Measurements from ENCODE around the gene NAA80. TPM values are rescaled to one million over a fixed set of nuclear protein-coding genes. Genes with fewer than 3 reads are reported as not detected.

Gene NAA80
- total RNA-seq, 1 experiment from 2014 or later: 5.3 TPM

GRCh38 chr3:50333744-50334328 is 34.6 kb upstream of the NAA80 start:
- peaks cover 16% of the 10 kb centered on the region for H3K36me3 ChIP-seq (ENCODE audit: insufficient read depth, low read length, poor library complexity, severe bottlenecking)
- H3K27me3 ChIP-seq (replicated peaks; ENCODE audit: insufficient read depth, low read depth, low read length, poor library complexity): no peaks in the 10 kb centered on the region
- ChIA-PET POLR2A (ENCODE audit: low non-redundant PET) (no interaction called here), CTCF (no interaction called here)
- no TSS peak for BruUV-seq (replicated peaks)
- no peak overlapping the region for H3K4me3 ChIP-seq (ENCODE audit: low read depth, low read length, poor library complexity, severe bottlenecking)
- intact Hi-C loops (cut with micrococcal nuclease; ENCODE audit: unreplicated experiment): no loop called here
- no peak overlapping the region for H3K27ac ChIP-seq (ENCODE audit: low read depth, low read length, poor library complexity, severe bottlenecking)
- no peaks in the 10 kb centered on the region for H3K4me1 ChIP-seq (ENCODE audit: insufficient read depth, low read length, poor library complexity, severe bottlenecking)
- H3K9me3 ChIP-seq (ENCODE audit: low read depth, low read length, poor library complexity, severe bottlenecking): no peaks in the 10 kb centered on the region
- TF ChIP-seq, protein P1, sequence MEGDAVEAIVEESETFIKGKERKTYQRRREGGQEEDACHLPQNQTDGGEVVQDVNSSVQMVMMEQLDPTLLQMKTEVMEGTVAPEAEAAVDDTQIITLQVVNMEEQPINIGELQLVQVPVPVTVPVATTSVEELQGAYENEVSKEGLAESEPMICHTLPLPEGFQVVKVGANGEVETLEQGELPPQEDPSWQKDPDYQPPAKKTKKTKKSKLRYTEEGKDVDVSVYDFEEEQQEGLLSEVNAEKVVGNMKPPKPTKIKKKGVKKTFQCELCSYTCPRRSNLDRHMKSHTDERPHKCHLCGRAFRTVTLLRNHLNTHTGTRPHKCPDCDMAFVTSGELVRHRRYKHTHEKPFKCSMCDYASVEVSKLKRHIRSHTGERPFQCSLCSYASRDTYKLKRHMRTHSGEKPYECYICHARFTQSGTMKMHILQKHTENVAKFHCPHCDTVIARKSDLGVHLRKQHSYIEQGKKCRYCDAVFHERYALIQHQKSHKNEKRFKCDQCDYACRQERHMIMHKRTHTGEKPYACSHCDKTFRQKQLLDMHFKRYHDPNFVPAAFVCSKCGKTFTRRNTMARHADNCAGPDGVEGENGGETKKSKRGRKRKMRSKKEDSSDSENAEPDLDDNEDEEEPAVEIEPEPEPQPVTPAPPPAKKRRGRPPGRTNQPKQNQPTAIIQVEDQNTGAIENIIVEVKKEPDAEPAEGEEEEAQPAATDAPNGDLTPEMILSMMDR (conservative IDR thresholded peaks at IDR 0.05; ENCODE audit: low read depth, low read length): no peak
- no peak for TF ChIP-seq EZH2 (IDR thresholded peaks at IDR 0.05; ENCODE audit: borderline replicate concordance, low read depth, low read length, poor library complexity, severe bottlenecking)
- DNase-seq (ENCODE audit: low spot score): no peak

DNA sequence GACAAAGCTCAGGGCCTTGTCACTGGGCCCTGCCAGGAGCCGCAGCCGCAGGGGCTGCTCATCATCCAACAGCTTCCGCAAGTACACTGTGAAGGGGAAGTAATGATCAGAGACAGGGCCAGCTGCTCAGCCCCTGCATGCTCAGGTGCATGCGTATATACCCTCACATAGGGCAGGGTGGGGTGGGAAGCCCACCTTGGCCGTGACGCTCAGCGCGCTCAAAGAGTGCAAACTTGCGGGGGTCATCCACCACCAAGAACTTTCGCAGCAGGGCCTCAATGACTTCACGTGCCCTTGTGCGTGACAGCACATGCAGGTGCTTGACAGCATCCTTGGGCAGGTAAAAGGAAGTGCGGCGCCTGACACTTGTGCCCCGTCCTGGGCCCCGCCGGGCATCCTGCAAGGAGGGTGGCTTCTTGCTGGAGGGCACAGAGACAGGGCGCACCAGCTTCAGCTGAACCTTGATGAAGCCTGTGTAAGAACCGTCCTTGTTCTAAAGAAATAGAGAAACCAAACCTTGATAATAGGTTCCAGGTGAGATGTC is 32.2 kb upstream of the NAA80 start:
- BruUV-seq (replicated peaks): no TSS peak
- peaks cover 16% of the 10 kb centered on the region for H3K36me3 ChIP-seq (ENCODE audit: insufficient read depth, low read length, poor library complexity, severe bottlenecking)
- no peak overlapping the region for H3K27ac ChIP-seq (ENCODE audit: low read depth, low read length, poor library complexity, severe bottlenecking)
- ChIA-PET POLR2A (ENCODE audit: low non-redundant PET) (no interaction called here), CTCF (no interaction called here)
- no peaks in the 10 kb centered on the region for H3K4me1 ChIP-seq (ENCODE audit: insufficient read depth, low read length, poor library complexity, severe bottlenecking)
- no peaks in the 10 kb centered on the region for H3K27me3 ChIP-seq (replicated peaks; ENCODE audit: insufficient read depth, low read depth, low read length, poor library complexity)
- intact Hi-C loops (cut with micrococcal nuclease; ENCODE audit: unreplicated experiment): no loop called here
- no peak overlapping the region for H3K4me3 ChIP-seq (ENCODE audit: low read depth, low read length, poor library complexity, severe bottlenecking)
- DNase-seq (ENCODE audit: low spot score): no peak
- TF ChIP-seq, protein P1 (conservative IDR thresholded peaks at IDR 0.05; ENCODE audit: low read depth, low read length): no peak
- TF ChIP-seq EZH2 (IDR thresholded peaks at IDR 0.05; ENCODE audit: borderline replicate concordance, low read depth, low read length, poor library complexity, severe bottlenecking): no peak
- no peaks in the 10 kb centered on the region for H3K9me3 ChIP-seq (ENCODE audit: low read depth, low read length, poor library complexity, severe bottlenecking)

DNA sequence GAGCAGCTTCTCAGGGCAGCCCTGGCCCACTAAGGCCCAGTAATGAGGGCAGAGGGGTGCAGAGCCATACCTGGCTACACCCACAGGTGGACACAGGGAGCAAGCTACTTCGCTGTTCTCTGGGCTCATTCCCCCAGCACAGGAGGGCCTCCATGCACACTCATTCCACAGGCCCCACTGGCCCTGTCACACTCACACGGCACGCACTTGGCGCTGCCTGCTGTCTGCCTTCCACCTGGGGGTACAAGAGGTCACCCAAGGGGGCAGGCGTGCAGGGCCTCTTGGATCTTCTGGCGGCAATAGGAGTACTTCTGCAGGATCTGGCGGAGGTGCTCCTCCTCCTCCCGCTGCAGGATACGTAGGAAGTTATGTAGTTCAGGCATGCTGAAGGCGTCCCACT is 31.1 kb upstream of the NAA80 start:
- no peaks in the 10 kb centered on the region for H3K9me3 ChIP-seq (ENCODE audit: low read depth, low read length, poor library complexity, severe bottlenecking)
- ChIA-PET CTCF (no interaction called here), POLR2A (ENCODE audit: low non-redundant PET) (no interaction called here)
- no peaks in the 10 kb centered on the region for H3K4me1 ChIP-seq (ENCODE audit: insufficient read depth, low read length, poor library complexity, severe bottlenecking)
- TF ChIP-seq, protein P1 (conservative IDR thresholded peaks at IDR 0.05; ENCODE audit: low read depth, low read length): no peak
- no peak for TF ChIP-seq EZH2 (IDR thresholded peaks at IDR 0.05; ENCODE audit: borderline replicate concordance, low read depth, low read length, poor library complexity, severe bottlenecking)
- peaks cover 16% of the 10 kb centered on the region for H3K36me3 ChIP-seq (ENCODE audit: insufficient read depth, low read length, poor library complexity, severe bottlenecking)
- no TSS peak for BruUV-seq (replicated peaks)
- intact Hi-C loops (cut with micrococcal nuclease; ENCODE audit: unreplicated experiment): no loop called here
- no peak for DNase-seq (ENCODE audit: low spot score)
- H3K27ac ChIP-seq (ENCODE audit: low read depth, low read length, poor library complexity, severe bottlenecking): no peak overlapping the region
- H3K4me3 ChIP-seq (ENCODE audit: low read depth, low read length, poor library complexity, severe bottlenecking): no peak overlapping the region
- H3K27me3 ChIP-seq (replicated peaks; ENCODE audit: insufficient read depth, low read depth, low read length, poor library complexity): no peaks in the 10 kb centered on the region

Data from A673 (cell line).